OCI-LY3 (cell line): ENCODE data around the gene HS6ST2.

ENCODE experiments used
- CTCF ChIP-seq: fragments of 200-600, 300-600 bp; sonication (generic); IDR thresholded peaks from 2 replicates; pipeline ENCODE4 v1.5.1; 2014; ENCODE audit warnings: antibody characterized with exemption, low read length, low read depth
- EZH2phosphoT487 ChIP-seq: fragments of 200-600 bp; shearing (Covaris generic); IDR thresholded peaks from 2 replicates; pipeline ENCODE4 v1.6.1; 2018; ENCODE audit warnings: antibody characterized with exemption, mixed run types, low read depth

- TF ChIP-seq CTCF (no peak), EZH2phosphoT487 (no peak)
These were observed 172.2 kb downstream of the HS6ST2 start for GRCh38 chrX:132786217-132786616.
